SIG-M5 treated with dmso at 0.1 percent for 504 hours (cell line): ENCODE measurements around the gene SPN.
"Not testable (repeated sequence)": the region's sequence is repeated elsewhere in the genome, so short reads cannot be mapped to it uniquely, and the experiment has no call there.

Experiments
- DNase-seq: peaks from one replicate; lab custom pipeline; 2025; ENCODE audit not compliant: unreplicated experiment; lab: John Stamatoyannopoulos, UW

The SPN gene

GRCh38 chr16:29699324-29700219, 36.5 kb downstream of the SPN start:
- DNase-seq: no peak

GRCh38 chr16:29700253-29700987, 37.4 kb downstream of the SPN start:
- DNase-seq: peak; percentile 68

- no peak for DNase-seq
These were observed 38.1 kb downstream of the SPN start for GRCh38 chr16:29701214-29701555.

GRCh38 chr16:29702269-29702668, 39.2 kb downstream of the SPN start:
- DNase-seq: no peak

- DNase-seq: no peak
These were observed 42.0 kb downstream of the SPN start for GRCh38 chr16:29705030-29705429.

GRCh38 chr16:29707160-29707559, 44.1 kb downstream of the SPN start:
- not testable (repeated sequence) for DNase-seq

- no peak for DNase-seq
These were observed 46.0 kb downstream of the SPN start for GRCh38 chr16:29708917-29709600.

GRCh38 chr16:29709657-29710056, 46.6 kb downstream of the SPN start:
- DNase-seq: not testable (repeated sequence)

- DNase-seq: peak; percentile 74
These were observed 47.5 kb downstream of the SPN start for GRCh38 chr16:29710227-29711219.

GRCh38 chr16:29712809-29713208, 49.8 kb downstream of the SPN start:
- peak; percentile 14 for DNase-seq

- no peak for DNase-seq
These were observed 51.3 kb downstream of the SPN start for GRCh38 chr16:29714396-29714795.

- DNase-seq: no peak
These were observed 51.9 kb downstream of the SPN start for GRCh38 chr16:29714972-29715371.

- no peak for DNase-seq
These were observed 54.1 kb downstream of the SPN start for GRCh38 chr16:29717113-29717512.

GRCh38 chr16:29719063-29719462, 56.0 kb downstream of the SPN start:
- DNase-seq: no peak
